GM23248 (cell line): ENCODE results near the gene CEACAM19. TPM values are rescaled to one million over a fixed set of nuclear protein-coding genes. Genes with fewer than 3 reads are reported as not detected.

Experiments used
- DNase-seq: peaks from one replicate; pipeline ENCODE4 v3.0.0-alpha.2; 2015
- H2AFZ ChIP-seq: fragments of 200-600 bp; sonication (generic); 2 replicates; pipeline ENCODE4 v1.6.1; 2016; ENCODE audit warnings: antibody characterized with exemption
- H3F3A ChIP-seq: fragments of 200-600 bp; sonication (generic); 2 replicates; pipeline ENCODE4 v1.6.1; 2016; ENCODE audit warnings: mild to moderate bottlenecking, antibody characterized with exemption, mixed run types; ENCODE audit not compliant: insufficient read depth
- H3K27ac ChIP-seq: fragments of 200-600 bp; sonication (generic); 2 replicates; pipeline ENCODE4 v1.5.1; 2016; ENCODE audit warnings: mild to moderate bottlenecking
- H3K27me3 ChIP-seq: fragments of 200-600 bp; sonication (generic); replicated peaks from 2 replicates; pipeline ENCODE4 v1.6.1; 2016; ENCODE audit warnings: mild to moderate bottlenecking; ENCODE audit not compliant: insufficient read depth
- H3K36me3 ChIP-seq: fragments of 200-600 bp; sonication (generic); 2 replicates; pipeline ENCODE4 v1.6.1; 2016; ENCODE audit warnings: low read depth, mild to moderate bottlenecking
- H3K4me1 ChIP-seq: fragments of 200-600 bp; sonication (generic); 2 replicates; pipeline ENCODE4 v1.6.1; 2016; ENCODE audit warnings: mild to moderate bottlenecking; ENCODE audit not compliant: insufficient read depth
- H3K4me2 ChIP-seq: fragments of 200-600 bp; sonication (generic); one replicate; pipeline ENCODE4 v1.6.1; 2016; ENCODE audit warnings: mild to moderate bottlenecking; ENCODE audit not compliant: unreplicated experiment
- H3K4me3 ChIP-seq: fragments of 200-600 bp; sonication (generic); 2 replicates; pipeline ENCODE4 v1.5.1; 2016; ENCODE audit warnings: mild to moderate bottlenecking
- H3K79me2 ChIP-seq: fragments of 200-600 bp; sonication (generic); 2 replicates; pipeline ENCODE4 v1.6.1; 2016; ENCODE audit warnings: mild to moderate bottlenecking; ENCODE audit not compliant: insufficient read depth
- H3K9ac ChIP-seq: fragments of 200-600 bp; sonication (generic); 2 replicates; pipeline ENCODE4 v1.6.1; 2016; ENCODE audit warnings: mild to moderate bottlenecking
- H3K9me2 ChIP-seq: fragments of 200-600 bp; sonication (generic); 2 replicates; pipeline ENCODE4 v1.6.1; 2016; ENCODE audit warnings: mixed run types, mild to moderate bottlenecking, moderate library complexity; ENCODE audit not compliant: insufficient read depth
- H3K9me3 ChIP-seq: fragments of 200-600 bp; sonication (generic); one replicate; pipeline ENCODE4 v1.6.1; 2017; ENCODE audit warnings: low read depth
- H4K20me1 ChIP-seq: fragments of 200-600 bp; sonication (generic); 2 replicates; pipeline ENCODE4 v1.6.0; 2016; ENCODE audit not compliant: insufficient read depth
- EZH2 ChIP-seq: fragments of 200-600 bp; sonication (generic); IDR thresholded peaks from 2 replicates; pipeline ENCODE4 v1.6.1; 2018; ENCODE audit warnings: antibody characterized with exemption, mild to moderate bottlenecking; ENCODE audit not compliant: insufficient read depth, poor library complexity, severe bottlenecking
- EZH2phosphoT487 ChIP-seq: fragments of 200-600 bp; sonication (generic); IDR thresholded peaks from 2 replicates; pipeline ENCODE4 v1.6.1; 2018; ENCODE audit warnings: antibody characterized with exemption, moderate library complexity, mild to moderate bottlenecking, low read depth; ENCODE audit not compliant: insufficient read depth
- WGBS, 2 experiments: methylation state at CpG; one replicate each; pipeline ENCODE4 v1.1.6; 2015 to 2017; ENCODE audit warnings: low lambda C conversion rate in 2 of 2, low coverage in 1 of 2; ENCODE audit errors: missing lambda C conversion rate in 2 of 2; 5-methylcytosine and 5-hydroxymethylcytosine counted together
- in situ Hi-C: fragments of 300-500 bp; cut with MboI; formaldehyde crosslinking; loops from 2 replicates; pipeline ENCODE4 v1.15.0; 2020
- microRNA counts: library from miRNA; unstranded; fragments of <30 nt; microRNA quantifications from one replicate; lab custom pipeline; 2016
- microRNA-seq: library from miRNA; unstranded; fragments of <30 nt; microRNA quantifications from one replicate; pipeline ENCODE4, GENCODE V29; 2016; ENCODE audit warnings: borderline number of aligned reads
- polyA plus RNA-seq: library from polyadenylated mRNA; unstranded; fragments of >200 nt; fragmentation: Nextera tagmentation; extraction: Ambion mirVana; gene quantifications from 2 replicates; pipeline ENCODE4 v1.2.1, GENCODE V29; 2016
- small RNA-seq: library from RNA; depleted of rRNA; stranded (forward); fragments of <200 nt; gene quantifications from one replicate; pipeline ENCODE3, GENCODE V24; 2014; ENCODE audit warnings: low read depth, low replicate concordance
- total RNA-seq: library from RNA; depleted of rRNA; stranded (reverse); fragments of >200 nt; shearing (Covaris generic); gene quantifications from 2 replicates; pipeline ENCODE4 v1.2.3, GENCODE V29; 2014; rRNA removed

CEACAM19 gene
- total and polyA plus RNA-seq, 2 experiments from 2014 or later, result 1.7 to 1.9 TPM

GRCh38 chr19:44731622-44732021, 60.3 kb downstream of the CEACAM19 start:
- Histone ChIP-seq H3K79me2 (no peaks in the 10 kb centered on the region), H3K4me1 (peaks cover 15% of the 10 kb centered on the region; the same call in 1 of the 2 replicates), H3K27ac (no peak overlapping the region), H4K20me1 (no peaks in the 10 kb centered on the region), H2AFZ (no peak overlapping the region), H3K4me2 (no peak overlapping the region), H3K36me3 (no peaks in the 10 kb centered on the region), H3F3A (0 out of 2 replicates have a peak, but pooled peaks cover 6% of the 10 kb centered on the region), H3K9me2 (no peaks in the 10 kb centered on the region), H3K9ac (no peak overlapping the region), H3K27me3 (no peaks in the 10 kb centered on the region), H3K4me3 (no peak overlapping the region), H3K9me3 (no peaks in the 10 kb centered on the region)
- in situ Hi-C loops, result no loop called here
- no peak for DNase-seq
- TF ChIP-seq EZH2, result no peak
- TF ChIP-seq EZH2phosphoT487, result no peak
- 72 to 74% methylated on average over 3 to 5 of the region's 5 CpGs for WGBS, 2 experiments

DNA sequence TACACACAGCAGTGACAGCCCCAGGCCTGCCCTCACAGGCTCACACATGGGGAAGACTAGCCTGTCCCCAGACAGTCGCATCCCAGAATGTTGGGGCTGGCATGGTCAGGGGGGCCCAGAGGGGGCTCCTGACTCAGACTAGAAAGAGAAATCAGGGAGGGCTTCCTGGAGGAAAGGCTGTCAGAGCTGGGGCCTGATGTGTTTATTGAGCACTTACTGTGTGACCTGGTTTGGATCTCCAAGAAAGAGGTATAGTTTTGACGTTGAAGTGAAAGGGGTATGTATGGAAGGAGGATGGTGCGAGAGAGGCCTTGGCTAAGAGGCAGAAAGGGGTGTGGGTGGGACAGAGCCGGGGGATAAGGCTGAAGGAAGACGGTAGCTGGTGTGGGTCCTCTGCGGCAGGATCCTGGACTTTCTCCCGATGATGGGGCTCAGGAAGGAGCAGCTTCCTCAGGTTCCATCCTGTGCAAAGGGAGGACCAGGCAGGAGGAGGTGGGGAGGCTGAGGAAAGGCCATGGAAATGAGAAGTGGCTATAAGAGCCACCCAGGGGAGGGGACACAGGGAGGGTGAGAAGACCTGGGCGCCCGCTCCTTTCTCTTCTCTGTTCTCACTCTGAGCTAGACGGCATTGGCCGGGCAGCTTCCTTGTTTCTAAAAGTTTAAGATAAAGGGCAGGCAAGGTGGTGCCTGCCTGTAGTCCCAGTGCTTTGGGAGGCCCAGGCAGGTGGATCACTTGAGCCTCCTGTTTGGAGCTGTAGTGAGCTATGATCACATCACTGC, 61.1 kb downstream of the CEACAM19 start:
- H2AFZ ChIP-seq, result no peak overlapping the region
- no peak overlapping the region for H3K4me3 ChIP-seq
- H3K9ac ChIP-seq, result no peak overlapping the region
- DNase-seq, result no peak
- H3K9me3 ChIP-seq, result no peaks in the 10 kb centered on the region
- no peak overlapping the region for H3K27ac ChIP-seq
- H3K9me2 ChIP-seq, result no peaks in the 10 kb centered on the region
- peaks cover 11% of the 10 kb centered on the region for H3F3A ChIP-seq
- no peaks in the 10 kb centered on the region for H4K20me1 ChIP-seq
- in situ Hi-C loops, result no loop called here
- H3K79me2 ChIP-seq, result no peaks in the 10 kb centered on the region
- H3K4me1 ChIP-seq, result peaks cover 22% of the 10 kb centered on the region
- H3K36me3 ChIP-seq, result no peaks in the 10 kb centered on the region
- WGBS, 2 experiments, result 82 to 85% methylated on average over 11 of the region's 11 CpGs
- no peak for TF ChIP-seq EZH2phosphoT487
- TF ChIP-seq EZH2, result no peak
- H3K27me3 ChIP-seq, result no peaks in the 10 kb centered on the region
- H3K4me2 ChIP-seq, result no peak overlapping the region

MicroRNAs within 50 kb of the gene (microRNA counts, 767-probe panel; counts per million panel counts)
- 447 counts per million, percentile 86 among the panel's probes with 10 or more counts for microRNA hsa-miR-4531 (lab: Ali Mortazavi, UCI)

Small RNAs within 50 kb of the gene (microRNA-seq; reads per million reads assigned to microRNA genes)
- gene MIR4531, result not detected

Small RNAs within 50 kb of the gene (small RNA-seq; reads per million reads assigned to genes)
- not detected for gene RF00285

Other genes starting within 250 kb of the CEACAM19 start
- gene ZNF229, start 223.0 kb upstream of the CEACAM19 start, total RNA-seq, result 11.7 and 38.2 TPM in 2 replicates
- 6.1 and 7.7 TPM in 2 replicates for gene ZNF229, start 223.0 kb upstream of the CEACAM19 start, polyA plus RNA-seq
- 5.8 and 8.2 TPM in 2 replicates for gene ZNF180, start 171.0 kb upstream of the CEACAM19 start, total RNA-seq
- 2.9 and 3.9 TPM in 2 replicates for gene ZNF180, start 171.0 kb upstream of the CEACAM19 start, polyA plus RNA-seq
- gene CEACAM20, start 141.8 kb upstream of the CEACAM19 start, total RNA-seq, result not detected in 2 replicates
- not detected in 2 replicates for gene CEACAM20, start 141.8 kb upstream of the CEACAM19 start, polyA plus RNA-seq
- gene IGSF23, start 57.9 kb upstream of the CEACAM19 start, total RNA-seq, result not detected in 2 replicates
- gene IGSF23, start 57.9 kb upstream of the CEACAM19 start, polyA plus RNA-seq, result 0.63 and 0.79 TPM in 2 replicates
- gene PVR, start 27.6 kb upstream of the CEACAM19 start, total RNA-seq, result 140 and 148 TPM in 2 replicates
- 58.8 and 63.3 TPM in 2 replicates for gene PVR, start 27.6 kb upstream of the CEACAM19 start, polyA plus RNA-seq
- gene CEACAM16, start 27.7 kb downstream of the CEACAM19 start, total RNA-seq, result not detected in 2 replicates
- not detected in 2 replicates for gene CEACAM16, start 27.7 kb downstream of the CEACAM19 start, polyA plus RNA-seq
- gene BCL3, start 77.2 kb downstream of the CEACAM19 start, total RNA-seq, result 11.3 and 18.6 TPM in 2 replicates
- 24.6 and 26.8 TPM in 2 replicates for gene BCL3, start 77.2 kb downstream of the CEACAM19 start, polyA plus RNA-seq
- gene CBLC, start 106.4 kb downstream of the CEACAM19 start, total RNA-seq, result not detected in 2 replicates
- gene CBLC, start 106.4 kb downstream of the CEACAM19 start, polyA plus RNA-seq, result not detected in 2 replicates
- 1.3 and 2.1 TPM in 2 replicates for gene BCAM, start 137.6 kb downstream of the CEACAM19 start, total RNA-seq
- gene BCAM, start 137.6 kb downstream of the CEACAM19 start, polyA plus RNA-seq, result 1.4 and 1.5 TPM in 2 replicates
- 71.7 and 88.7 TPM in 2 replicates for gene NECTIN2, start 174.8 kb downstream of the CEACAM19 start, total RNA-seq
- 60.5 and 63.0 TPM in 2 replicates for gene NECTIN2, start 174.8 kb downstream of the CEACAM19 start, polyA plus RNA-seq
- 52.9 and 72.5 TPM in 2 replicates for gene TOMM40, start 219.8 kb downstream of the CEACAM19 start, total RNA-seq
- gene TOMM40, start 219.8 kb downstream of the CEACAM19 start, polyA plus RNA-seq, result 54.6 and 54.7 TPM in 2 replicates
- 0.76 TPM in 1 of 2 replicates, not detected in the other for gene APOE, start 234.3 kb downstream of the CEACAM19 start, total RNA-seq
- gene APOE, start 234.3 kb downstream of the CEACAM19 start, polyA plus RNA-seq, result 0.60 and 0.87 TPM in 2 replicates
- not detected in 2 replicates for gene APOC1, start 243.1 kb downstream of the CEACAM19 start, total RNA-seq
- 0.49 TPM in 1 of 2 replicates, not detected in the other for gene APOC1, start 243.1 kb downstream of the CEACAM19 start, polyA plus RNA-seq